Loucy (cell line): Measurements from ENCODE around the gene CCDC201.

Source experiments
- H2AFZ ChIP-seq: fragments of 200-600 bp; sonication (generic); 2 replicates; pipeline ENCODE4 v1.6.0; 2016; ENCODE audit warnings: antibody characterized with exemption, mild to moderate bottlenecking, low read length, moderate library complexity
- H3F3A ChIP-seq: fragments of 200-600 bp; 2 replicates; pipeline ENCODE4 v1.6.0; 2016; ENCODE audit warnings: antibody characterized with exemption, low read depth, mild to moderate bottlenecking
- H3K27me3 ChIP-seq: fragments of 200-600 bp; sonication (generic); 2 replicates; pipeline ENCODE4 v1.6.1; 2014; ENCODE audit warnings: low read length, mild to moderate bottlenecking; ENCODE audit not compliant: insufficient read depth, poor library complexity, severe bottlenecking
- H3K36me3 ChIP-seq: fragments of 200-600 bp; sonication (generic); 2 replicates; pipeline ENCODE4 v1.6.1; 2016; ENCODE audit warnings: low read length; ENCODE audit not compliant: insufficient read depth
- H3K4me1 ChIP-seq: fragments of 200-600 bp; sonication (generic); 2 replicates; pipeline ENCODE4 v1.5.1; 2014; ENCODE audit warnings: low read length, mild to moderate bottlenecking; ENCODE audit not compliant: insufficient read depth, poor library complexity, severe bottlenecking
- H3K4me2 ChIP-seq: fragments of 200-600 bp; sonication (generic); 2 replicates; pipeline ENCODE4 v1.6.0; 2014; ENCODE audit warnings: antibody characterized with exemption, low read length, low read depth, mild to moderate bottlenecking; ENCODE audit not compliant: poor library complexity, severe bottlenecking
- H3K4me3 ChIP-seq: fragments of 200-600 bp; sonication (generic); 2 replicates; pipeline ENCODE4 v1.5.1; 2014; ENCODE audit warnings: low read length, mild to moderate bottlenecking, mixed read lengths; ENCODE audit not compliant: poor library complexity, severe bottlenecking
- H3K79me2 ChIP-seq: fragments of 200-600 bp; sonication (generic); 2 replicates; pipeline ENCODE4 v1.6.1; 2014; ENCODE audit warnings: low read length; ENCODE audit not compliant: insufficient read depth
- H3K9ac ChIP-seq: fragments of 200-600 bp; sonication (generic); 2 replicates; pipeline ENCODE4 v1.6.0; 2014; ENCODE audit warnings: mild to moderate bottlenecking, low read depth, low read length, moderate library complexity; ENCODE audit not compliant: poor library complexity, severe bottlenecking
- H3K9me2 ChIP-seq: fragments of 200-600 bp; sonication (generic); replicated peaks from 2 replicates; pipeline ENCODE4 v1.6.1; 2016; ENCODE audit warnings: low read depth, low read length, mixed read lengths
- H3K9me3 ChIP-seq: fragments of 200-600 bp; sonication (generic); 2 replicates; pipeline ENCODE4 v1.6.1; 2014; ENCODE audit warnings: mild to moderate bottlenecking, antibody characterized with exemption, low read length, low read depth; ENCODE audit not compliant: insufficient read depth
- H4K20me1 ChIP-seq: fragments of 200-600 bp; sonication (generic); 2 replicates; pipeline ENCODE4 v1.6.0; 2014; ENCODE audit warnings: antibody characterized with exemption, low read length, mild to moderate bottlenecking; ENCODE audit not compliant: insufficient read depth, poor library complexity, severe bottlenecking
- CTCF ChIP-seq: fragments of 200-600 bp; sonication (generic); conservative IDR thresholded peaks from 2 replicates; pipeline ENCODE4 v1.5.1; 2014; ENCODE audit warnings: mild to moderate bottlenecking, antibody characterized with exemption, low read length
- EZH2phosphoT487 ChIP-seq: fragments of 200-600 bp; IDR thresholded peaks from 2 replicates; pipeline ENCODE4 v1.6.1; 2018; ENCODE audit warnings: antibody characterized with exemption, mild to moderate bottlenecking, moderate library complexity, borderline replicate concordance

The CCDC201 gene

GRCh38 chr7:45881280-45881758 lies 8.4 kb upstream of the CCDC201 start:
- Histone ChIP-seq H2AFZ (no peak overlapping the region), H3K4me1 (no peaks in the 10 kb centered on the region), H3K9ac (no peak overlapping the region), H3K36me3 (no peaks in the 10 kb centered on the region), H3K9me3 (no peaks in the 10 kb centered on the region), H3K4me3 (no peak overlapping the region), H4K20me1 (no peaks in the 10 kb centered on the region), H3F3A (no peaks in the 10 kb centered on the region), H3K27me3 (no peaks in the 10 kb centered on the region), H3K9me2 (no peaks in the 10 kb centered on the region), H3K4me2 (no peak overlapping the region), H3K79me2 (no peaks in the 10 kb centered on the region)
- TF ChIP-seq CTCF (no peak), EZH2phosphoT487 (no peak)

DNA sequence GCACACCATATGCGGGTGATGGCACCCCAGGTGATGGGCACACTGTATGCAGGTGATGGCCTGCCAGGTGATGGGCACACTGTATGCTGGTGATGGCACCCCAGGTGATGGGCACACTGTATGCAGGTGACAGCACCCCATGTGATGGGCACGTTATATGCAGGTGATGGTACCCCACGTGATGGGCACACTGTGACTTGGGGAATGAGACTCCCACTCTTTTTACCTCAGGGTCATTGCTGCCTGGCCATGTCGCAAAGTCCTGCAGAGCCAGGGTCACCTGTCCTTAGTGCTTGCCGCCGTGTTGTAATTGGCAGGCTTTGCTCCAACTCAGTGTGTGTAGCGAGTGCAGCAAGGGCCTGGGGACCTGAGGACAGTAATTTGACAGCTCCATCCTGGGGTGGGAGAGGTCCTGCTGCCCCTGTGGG lies 7.6 kb upstream of the CCDC201 start:
- H3F3A ChIP-seq: no peaks in the 10 kb centered on the region
- no peaks in the 10 kb centered on the region for H3K79me2 ChIP-seq
- no peaks in the 10 kb centered on the region for H4K20me1 ChIP-seq
- H3K9ac ChIP-seq: no peak overlapping the region
- H3K9me3 ChIP-seq: no peaks in the 10 kb centered on the region
- no peak overlapping the region for H3K4me3 ChIP-seq
- H3K9me2 ChIP-seq: no peaks in the 10 kb centered on the region
- H3K4me2 ChIP-seq: no peak overlapping the region
- H3K27me3 ChIP-seq: no peaks in the 10 kb centered on the region
- no peak overlapping the region for H2AFZ ChIP-seq
- H3K4me1 ChIP-seq: no peaks in the 10 kb centered on the region
- no peak for TF ChIP-seq CTCF
- TF ChIP-seq EZH2phosphoT487: no peak
- H3K36me3 ChIP-seq: no peaks in the 10 kb centered on the region

DNA sequence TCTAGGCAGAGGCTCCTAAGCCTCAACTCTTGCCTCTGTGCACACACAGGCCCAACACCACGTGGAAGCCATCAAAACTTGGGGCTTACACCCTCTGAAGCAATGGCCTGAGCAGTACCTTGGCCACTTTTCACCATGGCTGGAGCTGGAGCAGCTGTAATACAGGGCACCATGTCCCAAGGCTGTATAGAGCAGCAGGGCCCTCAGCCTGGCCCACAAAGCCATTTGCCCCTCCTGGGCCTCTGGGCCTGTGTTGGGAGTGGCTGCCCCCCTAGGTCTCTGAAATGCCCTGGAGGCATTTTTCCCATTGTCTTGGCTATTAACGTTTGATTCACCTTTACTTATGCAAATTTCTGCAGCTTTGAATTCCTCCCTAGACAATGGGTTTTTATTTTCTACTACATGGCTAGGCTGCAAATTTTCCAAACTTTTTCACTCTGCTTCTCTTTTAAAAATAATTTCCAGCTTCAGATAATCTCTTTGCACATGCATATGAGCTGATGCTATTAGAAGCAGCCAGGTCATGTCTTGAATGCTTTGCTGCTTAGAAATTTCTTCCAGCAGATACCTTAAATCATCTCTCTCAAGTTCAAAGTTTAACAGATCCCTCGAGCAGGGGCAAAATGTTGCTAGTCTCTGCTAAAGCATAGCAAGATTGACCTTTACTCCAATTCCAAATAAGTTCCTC lies 5.7 kb upstream of the CCDC201 start:
- no peak overlapping the region for H3K9ac ChIP-seq
- H3K9me2 ChIP-seq: no peaks in the 10 kb centered on the region
- no peak overlapping the region for H3K4me3 ChIP-seq
- H3K9me3 ChIP-seq: no peaks in the 10 kb centered on the region
- H3K4me1 ChIP-seq: no peaks in the 10 kb centered on the region
- no peaks in the 10 kb centered on the region for H3F3A ChIP-seq
- no peaks in the 10 kb centered on the region for H3K27me3 ChIP-seq
- H3K36me3 ChIP-seq: no peaks in the 10 kb centered on the region
- H4K20me1 ChIP-seq: no peaks in the 10 kb centered on the region
- H3K4me2 ChIP-seq: no peak overlapping the region
- no peaks in the 10 kb centered on the region for H3K79me2 ChIP-seq
- H2AFZ ChIP-seq: no peak overlapping the region
- TF ChIP-seq EZH2phosphoT487 (no peak), CTCF (no peak)
